GM18499 (cell line): Measurements from ENCODE around the gene TEAD4.

Source experiments
- ATAC-seq: cut with Tn5 transposase; IDR thresholded peaks from one replicate; pipeline ENCODE4 v1.9.1; 2021; ENCODE audit warnings: moderate number of reproducible peaks; ENCODE audit not compliant: insufficient read depth, unreplicated experiment

Gene TEAD4

GRCh38 chr12:2959192-2959504 is at the start of gene TEAD4:
Gene TEAD4, plus strand, starts transcription at chr12:2959397.
- no peak for ATAC-seq

- ATAC-seq = no peak
Measured at GRCh38 chr12:2912216-2912575, 47.0 kb upstream of the TEAD4 start.

- no peak for ATAC-seq
Measured at GRCh38 chr12:2919249-2919648, 39.9 kb upstream of the TEAD4 start.

DNA sequence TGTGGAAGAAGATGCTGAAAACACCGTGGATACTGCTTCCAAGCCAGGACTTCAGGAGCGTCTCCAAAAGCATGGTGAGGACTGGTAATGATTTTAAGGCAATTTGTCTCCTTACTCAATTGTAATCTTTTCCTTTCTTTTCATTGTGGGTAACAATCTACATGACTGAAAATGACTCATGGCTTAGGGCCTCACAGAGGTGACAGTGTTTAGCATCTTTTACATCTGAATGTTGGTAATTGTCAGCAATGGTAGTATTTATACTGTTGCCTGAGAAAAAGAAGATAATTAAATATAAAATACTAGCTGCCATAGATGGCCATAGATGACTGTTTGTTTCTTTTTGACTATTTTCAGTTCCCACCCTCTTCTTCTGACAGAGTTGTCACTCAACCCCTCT is 36.9 kb upstream of the TEAD4 start:
- no peak for ATAC-seq

DNA sequence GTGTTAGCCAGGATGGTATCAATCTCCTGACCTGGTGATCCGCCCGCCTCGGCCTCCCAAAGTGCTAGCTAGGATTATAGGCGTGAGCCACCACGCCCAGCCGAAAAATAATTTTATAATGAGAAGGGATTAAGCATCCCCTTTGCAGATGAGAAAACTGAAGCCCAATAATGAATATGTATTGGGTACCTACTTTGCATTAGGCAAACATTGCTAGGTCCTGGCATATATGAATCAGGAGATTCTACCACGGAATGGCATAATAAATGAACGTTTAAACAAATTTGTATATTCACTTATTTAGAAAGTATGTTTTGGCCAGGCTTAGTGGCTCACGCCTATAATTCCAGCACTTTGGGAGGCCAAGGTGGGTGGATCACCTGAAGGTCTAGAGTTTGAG is 36.1 kb upstream of the TEAD4 start:
- ATAC-seq = no peak

DNA sequence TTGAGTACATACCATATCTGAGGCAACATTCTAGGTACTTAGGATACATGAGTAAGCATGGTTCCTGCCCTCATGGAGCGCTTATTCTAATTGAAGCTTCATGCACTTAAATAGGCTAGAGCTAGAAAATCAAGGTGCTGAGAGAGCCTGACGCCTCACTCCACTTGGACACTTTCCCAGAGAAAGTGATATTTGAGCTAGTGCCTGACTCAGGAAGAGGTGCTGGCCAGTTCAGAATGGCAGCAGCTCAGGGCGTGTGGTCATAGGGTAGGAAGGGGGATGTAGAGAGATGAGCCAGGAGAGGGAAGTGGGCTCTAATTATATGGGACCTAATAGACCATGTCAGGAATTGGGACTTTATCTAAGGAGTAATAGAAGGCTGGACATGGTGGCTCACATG is 35.2 kb upstream of the TEAD4 start:
- ATAC-seq = no peak

DNA sequence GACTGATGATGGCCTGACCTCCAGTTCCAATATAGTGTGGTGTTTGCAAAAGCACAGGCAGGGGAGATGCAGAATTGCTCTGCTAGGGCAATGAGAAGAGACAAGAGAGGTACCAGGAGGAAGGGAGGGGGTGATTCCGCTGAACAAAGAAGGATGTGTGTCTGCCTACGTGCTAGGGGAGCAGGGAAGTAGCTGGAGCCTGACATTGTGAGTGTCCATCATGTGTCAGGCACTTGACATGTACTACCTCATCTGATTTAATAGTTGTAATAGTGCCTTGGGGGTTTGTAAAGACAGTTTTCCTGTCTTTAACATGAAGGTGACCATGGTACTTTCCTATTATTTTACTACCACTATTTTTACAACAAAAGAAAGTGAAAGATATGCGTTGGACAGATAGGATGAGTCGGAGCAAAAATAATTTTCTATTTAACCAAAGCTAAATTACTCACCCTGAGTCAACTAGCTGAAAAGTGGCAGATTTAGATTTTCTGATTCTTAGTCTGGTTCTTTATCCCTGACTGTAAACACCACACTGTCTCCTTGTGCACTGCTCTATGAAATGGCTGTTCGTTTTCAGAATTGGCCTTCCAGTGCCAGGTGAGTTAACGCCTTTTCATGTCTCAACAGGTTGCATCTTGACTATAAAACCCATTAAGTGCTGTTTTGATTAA is 33.7 kb upstream of the TEAD4 start:
- no peak for ATAC-seq

DNA sequence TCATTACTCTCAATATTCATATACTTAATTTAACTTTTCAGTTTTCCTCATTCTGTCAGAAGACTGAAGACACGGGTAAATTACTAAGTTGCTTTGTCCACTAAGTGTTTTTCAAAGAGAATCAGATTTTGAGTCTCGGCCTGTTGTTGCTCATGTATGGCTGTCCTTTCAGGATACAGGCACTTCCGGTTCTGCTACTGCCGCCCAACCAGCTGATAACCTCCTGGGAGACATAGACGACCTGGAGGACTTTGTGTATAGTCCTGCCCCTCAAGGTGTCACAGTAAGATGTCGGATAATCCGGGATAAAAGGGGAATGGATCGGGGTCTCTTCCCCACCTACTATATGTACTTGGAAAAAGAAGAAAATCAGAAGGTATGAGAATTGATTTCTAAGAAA is 28.3 kb upstream of the TEAD4 start:
- ATAC-seq = no peak

DNA sequence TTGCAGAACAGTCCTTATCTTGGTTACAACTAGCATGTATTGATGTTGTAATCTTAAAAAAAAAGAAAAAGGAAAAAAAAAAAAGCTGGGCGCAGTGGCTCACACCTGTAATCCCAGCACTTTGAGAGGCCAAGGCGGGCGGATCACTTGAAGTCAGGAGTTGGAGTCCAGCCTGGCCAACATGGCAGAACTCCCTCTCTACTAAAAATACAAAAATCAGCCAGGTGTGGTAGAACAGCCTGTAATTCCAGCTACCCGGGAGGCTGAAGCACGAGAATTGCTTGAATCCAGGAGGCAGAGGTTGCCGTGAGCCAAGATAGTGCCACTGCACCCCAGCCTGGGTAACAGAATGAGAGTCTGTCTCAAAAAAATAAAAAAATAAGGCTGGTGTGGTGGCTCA is 25.6 kb upstream of the TEAD4 start:
- no peak for ATAC-seq

DNA sequence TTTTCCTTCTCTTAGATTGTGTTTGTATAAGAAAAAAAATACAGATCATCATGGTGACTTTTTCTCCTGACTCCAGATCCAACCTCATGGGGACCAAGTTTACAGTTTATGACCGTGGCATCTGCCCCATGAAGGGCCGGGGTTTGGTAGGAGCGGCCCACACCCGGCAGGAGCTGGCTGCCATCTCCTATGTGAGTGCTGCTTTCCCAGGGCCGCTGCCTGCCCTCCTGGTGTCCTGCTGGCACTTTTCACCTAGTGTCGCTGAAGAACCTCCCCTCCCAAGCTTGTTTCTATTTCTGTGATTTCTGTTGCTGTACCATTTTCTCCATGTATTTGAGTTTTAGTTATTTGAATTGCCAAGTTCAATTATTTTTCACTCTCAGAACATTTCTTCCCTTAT is 24.8 kb upstream of the TEAD4 start:
- no peak for ATAC-seq

GRCh38 chr12:2936301-2936700 is 22.9 kb upstream of the TEAD4 start:
- no peak for ATAC-seq

- ATAC-seq = no peak
Measured at GRCh38 chr12:2937500-2937899, 21.7 kb upstream of the TEAD4 start.

GRCh38 chr12:2939191-2939590 is 20.0 kb upstream of the TEAD4 start:
- no peak for ATAC-seq

GRCh38 chr12:2940564-2940963 is 18.6 kb upstream of the TEAD4 start:
- ATAC-seq = no peak

DNA sequence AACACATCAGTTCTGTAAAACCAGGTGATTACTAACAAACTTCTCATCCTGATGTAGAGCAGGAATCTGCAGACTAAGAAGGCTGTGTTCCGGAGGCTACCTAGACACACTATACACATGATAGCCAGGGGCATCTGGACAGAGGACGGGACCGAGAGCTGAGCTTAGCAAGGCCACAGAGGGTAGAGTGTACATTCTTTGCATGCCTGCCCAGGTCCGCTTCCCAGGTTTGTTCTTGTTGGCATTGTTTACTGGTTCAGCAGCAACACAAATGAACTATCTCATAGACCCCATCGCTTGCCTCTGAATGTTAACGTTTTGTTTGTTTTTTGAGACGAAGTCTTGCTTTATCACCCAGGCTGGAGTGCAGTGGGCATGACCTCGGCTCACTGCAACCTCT is 17.7 kb upstream of the TEAD4 start:
- no peak for ATAC-seq

DNA sequence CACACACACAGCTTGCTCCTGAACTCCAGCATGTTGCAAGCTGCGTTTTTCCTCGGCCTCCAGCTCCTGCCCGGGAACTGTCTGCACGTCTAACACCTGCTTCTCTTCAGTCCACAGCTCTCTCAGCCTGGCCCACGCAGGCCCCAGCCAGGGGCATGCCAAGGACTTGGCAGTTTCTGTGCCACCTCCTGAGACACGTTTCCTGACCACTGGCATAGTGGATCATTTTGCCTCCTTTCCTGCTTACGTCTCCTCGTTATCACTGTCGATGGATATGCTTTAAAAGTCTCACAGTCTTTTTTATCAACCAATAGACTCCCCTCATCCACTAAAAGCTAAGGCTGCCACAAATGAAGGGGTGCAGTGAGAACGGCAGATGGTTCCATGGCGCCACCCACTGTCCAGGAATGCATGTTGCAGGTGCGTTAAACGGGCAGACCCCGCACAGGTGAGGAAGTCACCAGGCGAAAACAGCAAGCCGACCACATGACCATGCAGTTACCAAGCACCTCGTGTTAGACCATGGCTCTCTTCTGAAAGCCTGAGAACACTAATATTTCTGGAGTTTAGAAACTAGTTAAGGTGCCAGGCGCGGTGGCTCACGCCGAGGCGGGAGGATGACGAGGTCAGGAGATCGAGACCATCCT is 14.7 kb upstream of the TEAD4 start:
- no peak for ATAC-seq

- ATAC-seq = no peak
Measured at GRCh38 chr12:2949411-2949810, 9.8 kb upstream of the TEAD4 start.

- ATAC-seq = no peak
Measured at GRCh38 chr12:2955888-2956287, 3.3 kb upstream of the TEAD4 start.

GRCh38 chr12:2957816-2958431 is 1.3 kb upstream of the TEAD4 start:
- no peak for ATAC-seq

DNA sequence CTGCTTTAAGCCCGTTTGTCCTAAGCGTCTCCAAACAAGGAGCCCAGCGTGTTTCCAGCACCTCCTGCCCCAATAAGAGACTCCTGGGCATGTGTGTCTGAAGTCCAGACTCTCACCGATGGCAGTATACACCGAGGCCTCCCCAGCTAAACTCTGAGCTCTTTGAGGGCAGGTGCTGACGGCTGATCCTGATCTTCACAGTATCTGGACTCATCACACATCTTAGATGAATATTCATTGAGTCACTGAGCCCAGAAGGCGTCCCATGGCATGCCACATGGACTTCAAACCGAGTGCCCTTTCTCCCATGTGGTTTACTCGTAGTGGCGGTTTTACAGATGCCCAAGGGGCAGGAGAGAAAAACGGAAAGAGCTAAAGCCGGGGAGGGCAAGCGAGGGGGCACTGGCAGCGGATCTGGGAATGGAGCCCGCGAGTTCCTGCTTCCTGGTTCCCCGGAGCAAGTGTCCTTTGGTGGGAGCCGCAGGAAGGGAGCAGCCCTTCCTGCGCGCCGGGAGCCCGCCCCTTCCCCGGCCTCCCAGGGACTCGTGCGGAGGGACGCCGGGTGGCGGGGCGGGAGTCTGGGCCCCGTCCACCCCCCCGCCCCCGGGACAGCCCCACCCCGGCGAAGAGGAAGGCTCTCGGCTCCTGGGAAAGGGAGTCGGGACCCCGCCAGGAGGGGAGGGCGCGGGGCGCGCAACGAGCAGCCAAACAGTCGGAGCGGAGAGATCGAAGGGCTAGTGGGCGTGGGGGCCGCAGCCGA is 585 bp upstream of the TEAD4 start:
- ATAC-seq = no peak
